GM21390 (cell line): ENCODE data around the gene RASA3.

Experiments used
- ATAC-seq: cut with Tn5 transposase; IDR thresholded peaks from one replicate; pipeline ENCODE4 v1.9.1; 2021; ENCODE audit not compliant: unreplicated experiment

Gene RASA3

DNA sequence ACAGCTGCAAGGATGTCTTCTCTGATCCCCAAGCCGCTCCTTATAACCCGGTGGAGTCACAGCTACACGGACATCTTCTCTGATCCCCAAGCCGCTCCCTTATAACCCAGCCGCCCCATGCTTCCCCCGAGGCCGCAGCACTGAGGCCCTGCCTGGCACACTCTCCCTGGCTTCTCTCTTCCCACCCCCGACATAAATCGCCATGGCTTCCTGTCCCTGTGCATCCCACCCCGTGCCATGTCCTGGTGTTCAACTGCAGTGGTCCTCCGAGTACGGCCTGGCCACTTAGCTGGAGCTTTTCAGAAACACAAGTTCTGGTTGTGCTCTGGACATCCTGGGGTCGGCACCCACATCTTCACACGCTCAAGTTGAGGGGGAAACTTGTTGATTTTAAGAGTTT, 60.4 kb downstream of the RASA3 start:
- no peak for ATAC-seq

DNA sequence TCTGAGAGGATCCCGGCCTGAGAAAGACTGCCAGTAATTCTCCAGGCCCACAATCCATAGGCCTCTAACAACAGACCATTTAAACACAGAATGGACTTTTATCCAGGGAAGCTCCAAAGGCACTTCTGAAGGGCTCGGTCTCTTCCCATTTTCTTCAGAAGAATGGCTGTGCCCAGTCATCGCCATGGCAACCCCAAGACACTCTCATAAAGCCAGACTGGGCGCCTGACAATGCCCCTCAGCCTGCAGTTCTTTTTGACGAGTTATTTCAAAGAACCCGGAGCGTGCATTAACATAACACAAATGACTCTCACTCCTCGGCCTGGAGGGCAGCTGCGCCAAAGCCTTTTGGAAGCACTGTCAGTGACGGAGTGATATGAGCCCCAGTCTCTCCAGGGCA, 61.0 kb downstream of the RASA3 start:
- no peak for ATAC-seq

DNA sequence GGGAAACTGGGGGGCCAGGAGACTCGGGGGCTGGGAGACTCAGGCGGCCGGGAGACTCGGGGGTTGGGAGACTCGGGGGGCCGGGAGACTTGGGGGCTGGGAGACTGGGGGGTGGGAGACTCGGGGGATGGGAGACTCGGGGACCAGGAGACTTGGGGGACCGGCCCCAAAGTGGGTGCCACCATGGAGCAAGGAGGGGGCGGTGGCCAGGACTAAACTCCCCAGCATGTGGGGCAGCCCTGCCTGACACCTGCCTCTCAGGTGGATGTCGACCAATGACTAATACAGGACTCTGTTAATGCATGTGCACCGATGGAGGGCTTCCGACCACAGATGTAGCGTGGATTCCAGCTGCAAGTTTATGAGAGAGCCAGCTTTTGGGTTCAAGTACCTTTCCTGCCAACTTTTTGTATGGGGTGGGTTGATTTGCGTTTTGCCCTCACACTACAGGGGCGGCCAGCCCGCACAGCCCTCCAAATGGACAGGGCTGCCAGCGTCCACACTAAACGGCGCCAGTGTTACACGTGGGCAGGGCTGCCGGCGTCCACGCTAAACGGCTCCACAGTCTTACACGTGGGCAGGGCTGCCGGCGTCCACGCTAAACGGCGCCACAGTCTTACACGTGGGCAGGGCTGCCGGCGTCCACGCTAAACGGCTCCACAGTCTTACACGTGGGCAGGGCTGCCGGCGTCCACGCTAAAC, 62.2 kb downstream of the RASA3 start:
- ATAC-seq, result no peak

DNA sequence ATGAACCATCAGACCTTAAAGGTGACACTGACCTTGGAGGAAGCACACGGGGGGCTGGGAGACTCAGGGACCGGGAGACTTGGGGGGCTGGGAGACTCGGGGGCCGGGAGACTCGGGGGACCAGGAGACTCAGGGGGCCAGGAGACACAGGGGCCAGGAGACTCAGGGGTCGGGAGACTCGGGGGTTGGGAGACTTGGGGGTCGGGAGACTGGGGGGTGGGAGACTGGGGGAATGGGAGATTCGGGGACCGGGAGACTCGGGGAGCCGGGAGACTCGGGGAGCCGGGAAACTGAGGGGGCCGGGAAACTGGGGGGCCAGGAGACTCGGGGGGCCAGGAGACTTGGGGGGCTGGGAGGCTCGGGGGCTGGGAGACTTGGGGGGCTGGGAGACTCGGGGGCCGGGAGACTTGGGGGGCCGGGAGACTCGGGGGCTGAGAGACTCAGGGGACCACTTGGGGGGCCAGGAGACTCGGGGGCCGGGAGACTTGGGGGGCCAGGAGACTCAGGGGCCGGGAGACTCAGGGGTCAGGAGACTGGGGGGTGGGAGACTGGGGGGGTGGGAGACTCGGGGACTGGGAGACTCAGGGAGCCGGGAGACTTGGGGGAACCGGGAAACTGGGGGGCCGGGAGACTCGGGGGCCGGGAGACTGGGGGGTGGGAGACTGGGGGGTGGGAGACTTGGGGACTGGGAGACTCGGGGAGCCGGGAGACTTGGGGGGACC, 62.9 kb downstream of the RASA3 start:
- no peak for ATAC-seq

DNA sequence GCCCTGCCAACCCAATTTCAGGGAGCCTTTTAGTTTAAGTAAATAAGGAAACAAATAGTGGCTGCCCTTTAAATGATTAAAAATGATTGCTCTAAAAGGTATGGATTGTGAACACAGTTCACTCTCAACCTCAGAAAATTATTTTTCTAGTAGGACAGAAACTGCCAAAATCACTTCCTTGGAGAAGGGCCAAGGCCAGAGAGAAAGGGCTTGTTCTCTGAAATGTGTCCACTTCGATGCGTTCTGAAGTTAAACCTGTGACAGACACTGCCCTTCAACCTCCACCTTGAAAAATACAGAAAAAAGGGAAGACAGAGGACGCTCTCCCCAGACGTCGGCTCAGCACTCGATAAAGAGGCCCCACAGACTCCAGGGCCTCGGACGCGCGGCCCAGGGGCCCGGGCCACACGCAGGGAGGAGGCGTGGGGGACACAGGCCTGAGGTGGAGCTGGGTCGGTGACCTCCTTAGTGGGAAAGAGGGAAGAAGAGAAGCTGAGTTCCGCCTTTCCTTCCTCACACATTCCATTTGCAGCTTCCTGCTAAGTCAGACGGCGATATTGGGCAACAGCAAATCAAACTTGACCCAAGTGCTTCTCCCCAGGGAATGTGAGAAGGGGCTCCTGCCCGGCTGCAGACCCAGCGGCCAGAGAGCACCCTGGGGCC, 63.6 kb downstream of the RASA3 start:
- no peak for ATAC-seq

DNA sequence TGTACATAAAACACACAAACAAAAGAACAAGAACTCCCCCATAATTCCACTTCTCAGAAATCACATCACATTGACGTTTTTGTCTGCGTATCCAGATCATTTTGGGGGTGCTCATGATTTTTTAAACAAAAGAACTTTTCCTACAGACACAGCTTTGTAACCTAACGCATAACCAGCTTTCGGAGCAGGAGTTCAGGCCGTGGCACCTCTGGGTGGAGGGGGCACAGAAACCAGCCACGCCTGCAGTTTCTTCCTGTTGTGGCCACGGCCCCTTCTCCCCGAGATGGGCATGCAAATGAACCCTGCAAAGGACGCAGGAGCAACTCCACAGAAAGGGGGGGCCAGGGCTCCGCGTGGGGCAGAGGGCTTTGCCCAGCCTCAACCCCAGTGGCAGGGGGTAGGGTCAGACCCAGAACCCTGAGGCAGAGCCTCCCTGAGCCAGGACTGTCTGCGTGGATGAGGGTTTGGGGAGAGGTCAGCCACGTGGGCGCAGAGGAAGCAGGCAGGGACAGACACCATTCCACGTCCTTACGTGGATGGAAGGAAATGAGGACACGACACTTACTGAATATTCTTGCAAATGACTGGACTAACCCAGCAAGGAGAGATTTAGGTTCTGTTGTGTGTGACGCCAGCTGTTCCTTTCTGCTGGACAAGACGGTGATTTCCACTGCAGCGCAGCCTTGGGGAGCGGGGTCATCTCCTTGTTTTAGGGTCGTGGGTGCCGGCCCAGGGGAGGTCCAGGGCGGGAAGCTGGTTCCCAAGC, 64.4 kb downstream of the RASA3 start:
- ATAC-seq, result peak; percentile 37

DNA sequence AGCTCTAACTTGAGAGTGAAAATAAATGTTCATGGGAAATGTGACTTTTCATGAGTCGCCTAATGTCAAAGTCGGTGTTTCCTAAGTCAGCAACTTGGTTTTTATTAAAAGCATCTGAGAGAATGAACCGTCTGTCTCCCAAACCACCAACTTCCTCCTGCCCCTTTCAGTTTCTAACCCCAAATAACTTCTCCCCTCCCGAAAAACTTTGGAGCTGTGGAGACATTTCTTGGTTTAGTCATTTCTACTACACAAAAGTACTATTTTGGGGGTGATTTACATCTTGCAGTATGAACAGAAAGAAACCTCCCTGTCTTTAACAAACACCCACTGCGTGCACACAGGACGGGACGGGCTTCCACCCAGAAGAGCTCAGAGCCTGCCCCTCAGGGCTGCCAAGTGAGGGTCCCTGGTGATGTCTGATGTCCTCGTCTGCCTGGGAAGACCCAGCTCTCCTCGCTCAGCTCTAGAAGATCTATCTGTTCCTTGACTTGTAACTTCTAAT, 65.0 kb downstream of the RASA3 start:
- peak; percentile 55 for ATAC-seq

DNA sequence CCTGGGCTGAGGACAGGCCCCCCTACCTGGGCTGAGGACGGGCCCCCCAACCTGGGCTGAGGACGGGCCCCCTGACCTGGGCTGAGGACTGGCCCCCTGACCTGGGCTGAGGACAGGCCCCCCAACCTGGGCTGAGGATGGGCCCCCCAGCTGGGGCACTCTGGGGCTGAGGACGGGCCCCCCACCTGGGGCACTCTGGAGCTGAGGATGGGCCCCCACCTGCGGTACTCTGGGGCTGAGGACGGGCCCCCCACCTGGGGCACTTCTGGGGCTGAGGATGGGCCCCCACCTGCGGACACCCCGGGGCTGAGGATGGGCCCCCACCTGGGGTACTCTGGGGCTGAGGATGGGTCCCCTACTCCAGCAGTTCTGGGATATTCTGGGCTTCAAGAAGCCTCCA, 65.5 kb downstream of the RASA3 start:
- ATAC-seq, result no peak

DNA sequence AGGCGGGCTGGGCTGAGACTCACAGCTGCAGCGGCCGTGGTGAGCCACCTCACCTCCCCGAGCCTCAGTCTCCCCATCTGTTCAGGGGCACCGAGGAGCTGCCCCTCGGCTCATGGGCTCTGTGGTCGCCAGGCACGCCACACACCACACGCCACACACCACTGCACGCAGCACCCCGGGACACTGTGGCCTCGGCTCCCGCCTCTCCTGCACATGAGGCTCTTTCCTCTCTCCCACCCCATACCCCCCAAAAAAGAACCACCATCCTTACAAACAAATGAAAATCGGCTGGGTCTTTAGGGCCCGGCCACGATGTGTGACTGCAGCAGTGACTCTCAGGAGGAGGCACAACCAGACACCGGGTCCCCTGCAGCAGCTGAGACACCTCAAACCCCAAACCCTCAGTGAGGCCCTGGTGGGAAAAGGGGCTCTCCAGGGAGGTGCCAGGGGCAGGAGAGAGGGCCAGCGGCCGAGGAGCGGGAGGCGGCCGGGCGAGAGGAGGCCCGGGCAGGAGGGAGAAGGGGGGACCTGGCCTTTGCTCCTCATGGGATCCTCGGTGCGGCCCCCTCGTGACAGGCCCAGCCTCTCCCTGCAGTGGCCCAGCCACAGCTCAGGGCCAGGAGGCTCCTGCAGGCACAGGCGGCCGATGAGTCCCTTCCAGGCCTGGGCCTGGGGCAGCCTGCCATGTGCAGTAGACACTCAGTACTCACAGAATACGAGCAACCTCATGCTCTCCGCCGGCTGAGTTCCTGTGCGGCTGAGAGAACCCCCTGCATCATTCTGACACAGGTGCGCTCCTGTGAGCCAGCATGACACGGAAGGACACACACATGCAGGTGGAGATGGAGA, 66.3 kb downstream of the RASA3 start:
- no peak for ATAC-seq

DNA sequence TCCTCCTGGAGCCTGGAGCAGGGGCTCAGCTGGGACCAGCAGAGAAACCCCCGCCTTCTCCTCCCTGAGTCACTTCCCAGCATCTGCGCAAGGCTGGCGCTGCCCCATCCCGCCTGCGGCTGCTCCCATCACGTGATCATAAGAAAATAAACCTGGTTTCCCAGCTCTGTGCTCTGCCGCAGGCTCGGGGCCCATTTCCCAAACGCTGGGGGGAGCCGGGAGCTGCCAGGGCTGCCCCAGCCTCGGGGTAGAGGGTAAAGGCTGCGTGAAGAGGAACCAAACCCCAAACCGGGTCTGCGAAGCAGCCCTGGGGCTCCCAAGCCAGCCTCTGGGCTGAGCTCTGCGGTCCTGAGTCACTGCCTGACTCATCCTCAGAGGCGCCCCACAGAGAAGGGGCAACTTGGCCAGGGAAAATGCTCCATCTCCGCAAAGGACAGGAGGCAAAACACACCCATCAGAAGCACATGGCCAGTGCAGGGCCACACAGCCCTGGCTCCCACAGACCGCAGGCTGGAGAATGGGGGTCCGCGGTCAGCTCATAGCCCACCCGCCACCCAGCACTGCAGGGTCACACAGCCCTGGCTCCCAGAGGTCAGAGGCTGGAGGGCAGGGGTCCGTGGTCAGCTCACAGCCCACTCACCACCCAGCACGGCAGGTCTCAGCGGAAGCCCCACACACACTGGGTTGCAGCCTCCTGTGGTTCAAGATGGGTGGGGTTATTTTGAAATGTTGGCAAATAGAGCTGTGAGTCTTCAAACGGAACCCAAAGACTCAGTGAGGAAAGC, 67.1 kb downstream of the RASA3 start:
- ATAC-seq, result peak; percentile 46

DNA sequence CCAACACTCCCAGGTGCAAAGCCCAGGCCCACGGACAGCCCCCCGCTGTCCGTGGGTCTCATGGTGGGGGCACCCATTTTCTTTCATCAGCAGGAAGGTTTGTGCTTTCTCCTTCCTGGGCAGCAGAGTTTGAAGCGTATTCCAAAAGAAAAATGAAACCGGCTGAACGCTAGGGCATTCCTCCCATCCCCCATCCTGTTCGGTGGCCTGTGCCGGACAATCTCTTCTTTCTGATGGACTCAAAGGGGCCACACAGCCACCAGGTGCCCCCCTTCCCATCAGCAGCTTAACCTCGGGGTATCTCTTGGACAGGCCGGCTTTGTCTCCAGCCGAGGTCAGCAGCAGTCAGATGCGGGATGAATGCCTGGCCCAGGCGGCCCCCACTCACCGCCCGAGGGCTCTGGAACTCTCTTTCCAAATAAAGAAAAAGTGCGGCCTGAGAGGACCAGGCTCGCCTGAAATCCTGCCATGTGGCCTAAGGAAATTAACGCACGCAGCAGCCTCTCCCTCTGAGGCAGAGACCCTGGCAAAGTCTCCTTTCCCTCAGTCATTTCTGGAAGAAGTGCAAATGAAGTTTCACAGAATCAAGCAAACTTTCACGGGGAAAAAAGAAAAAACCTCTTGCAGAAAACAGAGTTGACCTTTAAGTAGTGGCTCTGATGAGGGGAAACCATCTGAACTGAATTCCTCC, 67.8 kb downstream of the RASA3 start:
- no peak for ATAC-seq

DNA sequence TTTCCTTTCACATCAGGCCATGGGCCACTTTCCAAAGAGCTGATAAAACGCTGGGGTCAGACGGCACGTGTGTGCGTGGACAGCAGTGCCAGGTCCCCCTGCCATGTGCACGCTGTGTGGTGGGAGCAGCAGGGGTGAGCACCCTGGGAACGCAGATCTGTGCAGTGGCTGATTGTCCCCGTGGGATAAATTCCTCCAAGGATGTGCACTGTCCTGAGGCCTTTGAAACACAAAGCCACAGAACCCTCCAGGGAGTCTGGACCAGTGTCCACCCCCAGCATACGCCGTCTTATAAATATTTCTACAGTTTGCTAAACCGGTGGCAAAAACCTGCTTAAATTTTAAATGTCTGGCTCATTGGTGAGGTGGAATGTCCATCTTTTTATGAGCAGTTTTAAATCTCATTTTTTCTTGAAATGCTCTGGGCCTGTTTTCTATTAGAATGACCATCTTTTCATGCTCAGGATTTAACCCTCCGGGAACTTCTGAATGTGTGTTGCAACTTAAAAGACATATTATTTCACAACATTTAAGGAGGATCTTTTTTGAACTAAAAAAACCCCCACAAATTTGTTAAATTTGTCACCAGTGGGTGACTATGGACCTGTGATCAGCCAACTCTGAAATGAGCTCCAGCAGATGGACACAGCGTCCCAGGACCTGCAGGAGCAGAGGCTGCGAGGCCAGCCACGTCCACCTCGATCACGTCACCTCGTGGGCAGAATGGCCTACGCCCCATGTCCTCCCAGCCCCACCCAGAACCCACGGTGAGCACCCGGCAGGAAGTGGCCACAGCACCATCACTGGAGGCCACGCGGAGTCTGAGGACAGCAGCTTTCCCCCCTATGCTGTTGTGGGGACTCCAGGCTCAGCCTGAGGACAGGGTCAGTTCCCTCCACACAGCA, 68.6 kb downstream of the RASA3 start:
- no peak for ATAC-seq

DNA sequence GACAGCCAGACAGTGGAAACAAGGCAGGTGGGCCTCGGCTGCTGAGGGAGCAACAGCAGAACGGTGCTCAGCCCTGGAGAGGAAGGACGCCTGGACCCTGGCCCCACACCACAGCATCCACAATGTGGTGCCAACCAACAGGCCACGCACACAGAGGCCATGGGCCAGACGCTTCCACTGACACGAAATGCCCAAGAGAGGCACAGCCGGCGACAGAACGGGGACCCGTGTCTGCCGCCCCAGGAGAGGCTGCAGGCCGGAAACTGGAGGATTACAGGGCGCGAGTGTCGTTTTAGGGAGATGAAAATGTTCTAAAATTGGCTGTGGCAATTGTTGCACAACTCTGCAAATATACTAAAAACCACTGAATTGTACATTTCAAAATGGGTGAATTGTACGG, 69.7 kb downstream of the RASA3 start:
- no peak for ATAC-seq

DNA sequence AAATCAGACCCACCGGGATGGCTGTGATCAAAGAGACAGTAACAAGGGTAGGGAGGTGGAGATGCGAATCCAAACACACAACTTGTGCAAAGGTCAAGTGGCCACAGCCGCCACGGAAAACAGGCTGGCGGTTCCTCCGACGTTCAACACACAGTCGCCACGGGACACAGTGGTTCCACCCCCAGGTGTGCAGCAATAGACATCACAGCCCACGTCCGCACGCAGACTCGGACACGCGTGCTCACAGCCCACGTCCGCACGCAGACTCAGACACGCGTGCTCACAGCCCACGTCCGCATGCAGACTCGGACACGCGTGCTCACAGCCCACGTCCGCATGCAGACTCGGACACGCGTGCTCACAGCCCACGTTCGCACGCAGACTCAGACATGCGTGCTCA, 70.1 kb downstream of the RASA3 start:
- ATAC-seq, result no peak

DNA sequence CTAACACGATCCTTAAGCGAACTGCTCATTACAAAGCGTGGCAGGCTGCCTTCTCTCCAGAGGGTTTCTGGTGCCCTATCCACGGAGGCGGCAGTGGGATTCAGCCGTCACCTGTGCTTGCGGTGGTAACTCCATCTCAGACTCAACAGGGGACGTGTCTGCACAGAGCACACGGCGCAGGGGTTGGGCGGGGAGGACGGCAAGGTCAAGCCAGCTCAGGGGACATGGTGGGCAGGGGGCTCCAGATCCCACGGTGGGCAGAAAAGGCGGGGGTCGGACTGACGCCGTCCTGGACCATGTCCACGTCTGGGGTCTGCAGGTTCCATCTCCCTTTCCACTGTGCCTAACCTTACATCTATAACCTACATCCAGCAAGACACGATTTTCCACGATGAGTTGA, 70.7 kb downstream of the RASA3 start:
- ATAC-seq, result no peak

DNA sequence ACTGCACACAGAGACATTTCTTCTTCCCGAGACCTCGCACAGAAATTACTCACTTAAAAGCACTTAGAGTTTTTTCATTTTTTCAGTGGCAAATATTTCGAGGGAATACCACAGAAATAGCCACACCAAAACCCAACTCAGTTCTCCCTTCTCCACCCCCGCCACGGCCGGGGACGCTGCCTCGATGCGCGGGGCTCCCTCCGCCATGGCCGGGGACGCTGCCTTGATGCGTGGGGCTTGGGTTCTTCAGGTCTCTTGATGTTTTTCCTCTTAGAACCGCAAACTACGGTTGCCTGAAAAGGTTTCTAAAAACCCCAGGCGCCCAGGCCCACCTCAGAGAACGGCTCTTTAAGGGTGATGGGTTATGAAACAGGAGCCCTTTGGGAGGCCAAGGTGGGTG, 71.4 kb downstream of the RASA3 start:
- ATAC-seq, result no peak

DNA sequence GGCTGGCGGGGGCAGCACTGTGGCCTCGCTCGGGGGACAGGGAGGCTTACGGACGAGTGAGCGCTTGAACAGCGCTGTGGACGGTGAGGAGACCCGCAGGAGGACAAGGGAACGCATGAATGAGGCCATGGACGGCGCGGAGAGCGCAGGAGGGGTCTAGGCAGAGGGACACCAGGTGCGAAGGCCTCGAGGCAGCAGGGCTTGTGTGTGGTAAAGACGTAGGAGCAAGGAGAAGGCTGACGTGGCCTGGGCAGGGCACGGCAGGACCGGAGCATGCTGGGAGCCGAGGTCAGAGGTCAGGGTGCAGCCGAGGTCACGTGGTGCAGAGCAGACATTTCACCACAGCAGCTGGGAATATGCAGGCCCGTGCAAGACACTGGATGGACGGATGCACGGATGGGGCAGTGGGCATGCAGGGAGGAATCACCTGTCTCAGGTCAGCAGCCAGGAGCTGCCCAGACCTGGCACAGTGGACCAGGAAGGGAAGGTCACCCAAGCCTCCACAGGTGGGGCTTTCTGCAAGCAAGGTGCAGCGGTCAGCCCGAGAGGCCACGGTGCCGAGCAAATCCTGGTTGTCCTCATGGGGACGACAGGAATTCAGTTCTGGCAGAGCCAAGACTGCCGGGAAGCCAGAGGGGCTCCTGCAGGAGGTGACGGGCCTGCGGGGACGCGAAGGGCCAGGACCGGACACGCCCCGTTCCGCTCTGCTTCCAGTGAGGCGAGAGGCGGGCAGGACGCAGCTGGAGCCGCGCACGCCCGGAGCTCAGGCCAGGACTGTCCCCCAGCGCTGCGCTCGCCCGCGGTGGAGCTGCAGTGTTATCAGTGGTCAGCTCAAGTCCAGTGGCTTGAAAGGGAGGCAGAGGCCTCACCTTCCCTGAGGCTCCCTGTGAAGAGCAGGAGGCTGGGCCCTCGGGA, 72.2 kb downstream of the RASA3 start:
- no peak for ATAC-seq
